ENCODE data around the gene PPIL4. TPM values are rescaled to one million over a fixed set of nuclear protein-coding genes. Genes with fewer than 3 reads are reported as not detected.

The PPIL4 gene
- total RNA-seq, 1 experiment from 2014 or later = 22.6 TPM

- Mint-ChIP-seq H3K27me3 (ENCODE audit: unreplicated experiment) (peaks cover 13% of the 10 kb centered on the region), H3K9me3 (ENCODE audit: low read depth, unreplicated experiment) (no peaks in the 10 kb centered on the region), H3K4me1 (ENCODE audit: low read depth, unreplicated experiment) (peaks cover 10% of the 10 kb centered on the region), H3K27ac (ENCODE audit: unreplicated experiment) (peak overlapping the region; percentile 90), H3K4me3 (ENCODE audit: low read depth, unreplicated experiment) (peak overlapping the region; percentile 84), H3K36me3 (ENCODE audit: insufficient read depth, unreplicated experiment) (peaks cover 30% of the 10 kb centered on the region)
- BruUV-seq (replicated peaks) = TSS peak; percentile 54
- DNase-seq = peak; percentile 24
- TF ChIP-seq CTCF (IDR thresholded peaks at IDR 0.05; ENCODE audit: unreplicated experiment) = no peak
- CTCF ChIA-PET = interaction anchor here (0.5 kb wide), 1 partner anchor 31 kb away, joined by 3 read pairs; no protein-coding TSS in a partner anchor
- intact Hi-C loops (cut with micrococcal nuclease; ENCODE audit: unreplicated experiment) = loop anchor here (5.0 to 10.0 kb wide), 2 partner anchors 102 to 379 kb away; partner anchors contain the start of genes KATNA1 and RAET1G
Observed at GRCh38 chr6:149545258-149545753, 537 bp downstream of the PPIL4 start.

GRCh38 chr6:149544646-149545257 lies 1.1 kb downstream of the PPIL4 start:
- intact Hi-C loops (cut with micrococcal nuclease; ENCODE audit: unreplicated experiment) = loop anchor here (5.0 to 10.0 kb wide), 2 partner anchors 103 to 380 kb away; partner anchors contain the start of genes KATNA1 and RAET1G
- Mint-ChIP-seq H3K27me3 (ENCODE audit: unreplicated experiment) (peaks cover 13% of the 10 kb centered on the region), H3K4me1 (ENCODE audit: low read depth, unreplicated experiment) (peaks cover 10% of the 10 kb centered on the region), H3K27ac (ENCODE audit: unreplicated experiment) (peak overlapping the region; percentile 90), H3K4me3 (ENCODE audit: low read depth, unreplicated experiment) (peak overlapping the region; percentile 84), H3K36me3 (ENCODE audit: insufficient read depth, unreplicated experiment) (peaks cover 30% of the 10 kb centered on the region), H3K9me3 (ENCODE audit: low read depth, unreplicated experiment) (no peaks in the 10 kb centered on the region)
- DNase-seq = no peak
- BruUV-seq (replicated peaks) = no TSS peak
- CTCF ChIA-PET = no interaction called here
- TF ChIP-seq CTCF (IDR thresholded peaks at IDR 0.05; ENCODE audit: unreplicated experiment) = no peak

- Mint-ChIP-seq H3K4me1 (ENCODE audit: low read depth, unreplicated experiment) (peaks cover 10% of the 10 kb centered on the region), H3K9me3 (ENCODE audit: low read depth, unreplicated experiment) (no peaks in the 10 kb centered on the region), H3K27me3 (ENCODE audit: unreplicated experiment) (no peaks in the 10 kb centered on the region), H3K4me3 (ENCODE audit: low read depth, unreplicated experiment) (no peak overlapping the region), H3K27ac (ENCODE audit: unreplicated experiment) (no peak overlapping the region), H3K36me3 (ENCODE audit: insufficient read depth, unreplicated experiment) (peaks cover 28% of the 10 kb centered on the region)
- no peak for DNase-seq
- intact Hi-C loops (cut with micrococcal nuclease; ENCODE audit: unreplicated experiment) = loop anchor here (10.0 kb wide), 1 partner anchor 384 kb away; the partner anchor contains the start of gene RAET1G
- CTCF ChIA-PET = no interaction called here
- BruUV-seq (replicated peaks) = no TSS peak
- TF ChIP-seq CTCF (IDR thresholded peaks at IDR 0.05; ENCODE audit: unreplicated experiment) = no peak
Observed at GRCh38 chr6:149541139-149541538, 4.7 kb downstream of the PPIL4 start.

- BruUV-seq (replicated peaks) = no TSS peak
- intact Hi-C loops (cut with micrococcal nuclease; ENCODE audit: unreplicated experiment) = no loop called here
- peaks cover 26% of the 10 kb centered on the region for H3K36me3 Mint-ChIP-seq (ENCODE audit: insufficient read depth, unreplicated experiment)
- H3K27me3 Mint-ChIP-seq (ENCODE audit: unreplicated experiment) = no peaks in the 10 kb centered on the region
- no peak for TF ChIP-seq CTCF (IDR thresholded peaks at IDR 0.05; ENCODE audit: unreplicated experiment)
- CTCF ChIA-PET = no interaction called here
- no peaks in the 10 kb centered on the region for H3K9me3 Mint-ChIP-seq (ENCODE audit: low read depth, unreplicated experiment)
- DNase-seq = no peak
- H3K4me1 Mint-ChIP-seq (ENCODE audit: low read depth, unreplicated experiment) = no peaks in the 10 kb centered on the region
- no peak overlapping the region for H3K27ac Mint-ChIP-seq (ENCODE audit: unreplicated experiment)
- no peak overlapping the region for H3K4me3 Mint-ChIP-seq (ENCODE audit: low read depth, unreplicated experiment)
Observed at GRCh38 chr6:149534742-149535141, 11.1 kb downstream of the PPIL4 start.
